HepG2 (cell line): ENCODE results near the gene CPEB3. TPM values are rescaled to one million over a fixed set of nuclear protein-coding genes. Genes with fewer than 3 reads are reported as not detected.
A peak's percentile ranks its signal among the peaks of the same experiment; 100 is the strongest.

Source experiments
- AHR ChIP-seq: IDR thresholded peaks from 2 replicates; pipeline ENCODE4 v1.6.1; 2018; ENCODE audit warnings: missing genetic modification reagents, missing compliant biosample characterization
- ASH2L ChIP-seq: fragments of 300-600, 200-600 bp; sonication (generic); IDR thresholded peaks from 2 replicates; pipeline ENCODE4 v1.7.0; 2017; ENCODE audit warnings: low read depth, mild to moderate bottlenecking, moderate library complexity, mixed read lengths, low read length; ENCODE audit not compliant: insufficient read length
- ATF1 ChIP-seq: IDR thresholded peaks from 2 replicates; pipeline ENCODE4 v1.6.1; 2016; ENCODE audit warnings: mild to moderate bottlenecking, control low read depth
- ATF2 ChIP-seq: sonication (generic); formaldehyde crosslinking; IDR thresholded peaks from 2 replicates; pipeline ENCODE4 v1.4.0; 2020; ENCODE audit warnings: missing genetic modification reagents
- E2F2 ChIP-seq: sonication (generic); formaldehyde crosslinking; IDR thresholded peaks from 2 replicates; pipeline ENCODE4 v1.4.0; 2020; ENCODE audit warnings: missing genetic modification reagents, borderline replicate concordance
- EZH2 ChIP-seq: conservative IDR thresholded peaks from 2 replicates; pipeline ENCODE4 v1.6.1; 2012; ENCODE audit warnings: mild to moderate bottlenecking, low read depth, low read length, moderate library complexity
- HIC2 ChIP-seq: sonication (generic); formaldehyde crosslinking; IDR thresholded peaks from 2 replicates; pipeline ENCODE4 v1.9.0; 2022; ENCODE audit warnings: low read depth, missing genetic modification reagents
- HOXA7 ChIP-seq: sonication (generic); formaldehyde crosslinking; IDR thresholded peaks from 2 replicates; pipeline ENCODE4 v1.8.1; 2022; ENCODE audit warnings: mild to moderate bottlenecking, missing genetic modification reagents, moderate library complexity
- KMT2B ChIP-seq: IDR thresholded peaks from 2 replicates; pipeline ENCODE4 v1.6.1; 2016; ENCODE audit warnings: missing genetic modification reagents, missing compliant biosample characterization
- MXD1 ChIP-seq: sonication (generic); formaldehyde crosslinking; IDR thresholded peaks from 2 replicates; pipeline ENCODE4 v1.4.0; 2020; ENCODE audit warnings: mild to moderate bottlenecking, missing genetic modification reagents
- MYPOP ChIP-seq: sonication (generic); formaldehyde crosslinking; IDR thresholded peaks from 2 replicates; pipeline ENCODE4 v1.8.1; 2023; ENCODE audit warnings: mild to moderate bottlenecking, moderate library complexity, missing genetic modification reagents
- NFKB2 ChIP-seq: sonication (generic); formaldehyde crosslinking; IDR thresholded peaks from 2 replicates; pipeline ENCODE4 v1.4.0; 2020; ENCODE audit warnings: missing genetic modification reagents, borderline replicate concordance
- NFRKB ChIP-seq: fragments of 450-650 bp; IDR thresholded peaks from 2 replicates; pipeline ENCODE4 v1.6.1; 2017
- NKX3-1 ChIP-seq: sonication (generic); formaldehyde crosslinking; IDR thresholded peaks from 2 replicates; pipeline ENCODE4 v1.5.0; 2020; ENCODE audit warnings: missing genetic modification reagents
- NONO ChIP-seq, 2 experiments: fragments of 450-650 bp in 1 of 2; sonication (generic) in 1 of 2; formaldehyde crosslinking in 1 of 2; IDR thresholded peaks in 1 of 2; conservative IDR thresholded peaks in 1 of 2; 2 replicates each; pipeline versions ENCODE4 v1.6.1 to v1.8.0; 2017 to 2022; ENCODE audit warnings: mild to moderate bottlenecking in 1 of 2, missing genetic modification reagents in 1 of 2, moderate library complexity in 1 of 2
- PAWR ChIP-seq: sonication (generic); formaldehyde crosslinking; IDR thresholded peaks from 2 replicates; pipeline ENCODE4 v1.4.0; 2020; ENCODE audit warnings: missing genetic modification reagents, mild to moderate bottlenecking, borderline replicate concordance
- SP1 ChIP-seq, 2 experiments: fragments of 450-650 bp in 1 of 2; sonication (generic) in 1 of 2; formaldehyde crosslinking in 1 of 2; IDR thresholded peaks; 2 replicates each; pipeline versions ENCODE4 v1.4.0 to v1.6.1; 2016 to 2020; ENCODE audit warnings: missing genetic modification reagents in 1 of 2
- SP5 ChIP-seq: IDR thresholded peaks from 2 replicates; pipeline ENCODE4 v1.6.1; 2016; ENCODE audit warnings: low read depth, borderline replicate concordance
- ZFP1 ChIP-seq: IDR thresholded peaks from 2 replicates; pipeline ENCODE4 v1.6.1; 2016
- ZNF224 ChIP-seq: sonication (generic); formaldehyde crosslinking; IDR thresholded peaks from 2 replicates; pipeline ENCODE4 v1.5.0; 2020; ENCODE audit warnings: mild to moderate bottlenecking, missing genetic modification reagents
- ZNF256 ChIP-seq: sonication (generic); formaldehyde crosslinking; conservative IDR thresholded peaks from 2 replicates; pipeline ENCODE4 v1.4.0; 2020; ENCODE audit warnings: missing genetic modification reagents
- ZNF317 ChIP-seq: sonication (generic); formaldehyde crosslinking; IDR thresholded peaks from 2 replicates; pipeline ENCODE4 v1.5.0; 2020; ENCODE audit warnings: mild to moderate bottlenecking, missing genetic modification reagents
- ZNF451 ChIP-seq: sonication (generic); formaldehyde crosslinking; IDR thresholded peaks from 2 replicates; pipeline ENCODE4 v1.5.0; 2020; ENCODE audit warnings: mild to moderate bottlenecking, missing genetic modification reagents
- ZNF530 ChIP-seq: sonication (generic); formaldehyde crosslinking; IDR thresholded peaks from 2 replicates; pipeline ENCODE4 v1.5.0; 2020; ENCODE audit warnings: low read depth, mild to moderate bottlenecking, missing genetic modification reagents
- polyA plus RNA-seq, 8 experiments: library from polyadenylated mRNA; depleted of rRNA in 3 of 8; stranded (reverse) in 7 of 8; unstranded in 1 of 8; fragments of >200 nt; fragmentation: Illumina TruSeq in 4 of 8; extraction: Trizol in 4 of 8; gene quantifications; 2 replicates each; pipeline versions ENCODE4 v1.2.1 to v1.2.3, GENCODE V29; 2011 to 2016; ENCODE audit warnings: low read depth in 4 of 8, missing spikeins in 1 of 8, mixed read lengths in 1 of 8; ENCODE audit not compliant: insufficient read depth in 1 of 8
- total RNA-seq, 5 experiments: library from RNA; depleted of rRNA; stranded (reverse); fragments of >200 nt; fragmentation: Illumina TruSeq; extraction: Trizol; gene quantifications; 2 replicates each; pipeline ENCODE4 v1.2.3, GENCODE V29; 2016; ENCODE audit warnings: low read depth in 1 of 5

CPEB3 gene
- total and polyA plus RNA-seq, 2 of the 13 experiments (the other 11 are each of a cell fraction or from before 2014, with no cell fraction given) = 0.66 to 0.70 TPM

- TF ChIP-seq HIC2 (CRISPR knock-in tag) (no peak), EZH2 (no peak), ATF2 (CRISPR knock-in tag) (no peak), ASH2L (peak; percentile 13), E2F2 (no peak), ATF1 (no peak), ZNF317 (CRISPR knock-in tag) (no peak), PAWR (CRISPR knock-in tag) (no peak), MYPOP (CRISPR knock-in tag) (peak; percentile 82; the same call in 1 of the 2 replicates), ZNF256 (no peak), NFKB2 (CRISPR knock-in tag) (no peak; the same call in 1 of the 2 replicates), AHR (CRISPR knock-in tag) (no peak), SP1 (IDR thresholded peaks at IDR 0.05) (no peak), SP1 (CRISPR knock-in tag; IDR thresholded peaks at IDR 0.05) (no peak), HOXA7 (CRISPR knock-in tag) (no peak), ZNF451 (no peak), SP5 (no peak), NKX3-1 (CRISPR knock-in tag) (no peak), KMT2B (CRISPR knock-in tag) (peak; percentile 2; the same call in 1 of the 2 replicates), ZFP1 (CRISPR knock-in tag) (no peak), ZNF224 (CRISPR knock-in tag) (no peak), MXD1 (0 out of 2 replicates have a peak, but pooled peaks have one; percentile 38), NFRKB (no peak), ZNF530 (no peak), NONO (IDR thresholded peaks at IDR 0.05) (no peak), NONO (CRISPR knock-in tag; conservative IDR thresholded peaks at IDR 0.05) (peak; percentile 40; the same call in 1 of the 2 replicates)
These were observed 51.1 kb downstream of the CPEB3 start (continued) for GRCh38 chr10:92239600-92240288.
